Effector memory CD4-positive, alpha-beta T cell (primary cell): ENCODE data around the gene LTA4H.
A peak's percentile ranks its signal among the peaks of the same experiment; 100 is the strongest.

Source experiments
- DNase-seq, 3 donors: peaks; one replicate each; pipeline ENCODE4 v3.0.0-alpha.2; 2020
- H3K27ac ChIP-seq: 2 replicates; pipeline ENCODE4 v1.7.0; 2013; ENCODE audit warnings: mild to moderate bottlenecking, low read length, moderate library complexity; ENCODE audit not compliant: insufficient read depth, poor library complexity, severe bottlenecking
- H3K27me3 ChIP-seq: replicated peaks from 2 replicates; pipeline ENCODE4 v1.7.0; 2013; ENCODE audit warnings: mild to moderate bottlenecking, low read length; ENCODE audit not compliant: insufficient read depth, control insufficient read depth, poor library complexity, severe bottlenecking
- H3K36me3 ChIP-seq: 2 replicates; pipeline ENCODE4 v1.7.0; 2013; ENCODE audit warnings: mild to moderate bottlenecking, low read length, moderate library complexity; ENCODE audit not compliant: control insufficient read depth, insufficient read depth
- H3K4me1 ChIP-seq: 2 replicates; pipeline ENCODE4 v1.7.0; 2013; ENCODE audit warnings: low read length, mild to moderate bottlenecking; ENCODE audit not compliant: control insufficient read depth, insufficient read depth, poor library complexity, severe bottlenecking
- H3K4me3 ChIP-seq: 2 replicates; pipeline ENCODE4 v1.7.0; 2013; ENCODE audit warnings: low read length, low read depth, mild to moderate bottlenecking; ENCODE audit not compliant: insufficient read depth, poor library complexity, severe bottlenecking
- H3K9me3 ChIP-seq: 2 replicates; pipeline ENCODE4 v1.7.0; 2013; ENCODE audit warnings: mild to moderate bottlenecking, low read length, moderate library complexity; ENCODE audit not compliant: control insufficient read depth

LTA4H gene

DNA sequence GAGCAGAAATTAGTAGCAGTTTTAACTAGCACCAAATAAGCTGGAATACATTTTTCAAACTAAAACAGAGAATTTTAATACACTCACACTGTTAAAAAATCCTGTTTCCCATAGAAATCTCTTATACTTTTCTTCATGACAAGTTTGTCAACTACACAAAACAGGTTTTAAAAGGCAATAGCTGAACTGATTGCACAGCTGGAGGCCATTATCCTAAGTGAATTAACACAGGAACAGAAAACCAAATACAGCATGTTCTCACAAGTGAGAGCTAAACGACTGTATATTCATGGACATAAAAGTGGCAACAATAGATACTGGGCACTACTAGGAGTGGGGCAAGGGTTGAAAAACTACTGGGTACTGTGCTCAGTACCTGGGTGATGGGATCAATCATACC is 27.7 kb downstream of the LTA4H start:
- Histone ChIP-seq H3K4me1 (no peaks in the 10 kb centered on the region), H3K9me3 (no peaks in the 10 kb centered on the region), H3K4me3 (no peak overlapping the region), H3K27ac (no peak overlapping the region), H3K36me3 (peaks cover 68% of the 10 kb centered on the region), H3K27me3 (no peaks in the 10 kb centered on the region)
- no peak for DNase-seq

DNA sequence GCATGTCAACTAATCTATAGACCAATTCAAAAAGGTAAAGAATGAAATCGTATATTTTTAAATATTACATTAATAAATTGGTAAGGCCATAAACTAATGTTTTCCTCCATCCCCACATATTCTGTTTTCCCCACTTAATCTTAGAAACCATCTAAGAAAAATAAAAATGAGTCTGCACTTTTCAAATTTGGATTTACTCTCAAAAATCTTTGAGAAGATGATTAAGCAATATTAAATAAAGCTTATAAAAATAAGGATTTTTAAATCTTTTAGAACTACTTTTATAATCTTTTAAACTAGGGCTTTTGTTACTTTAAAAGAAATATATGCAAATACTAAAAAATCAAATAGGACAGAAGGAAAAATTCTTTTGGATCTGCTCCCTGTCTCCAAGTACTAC is 28.7 kb downstream of the LTA4H start:
- Histone ChIP-seq H3K27ac (no peak overlapping the region), H3K36me3 (peaks cover 59% of the 10 kb centered on the region), H3K9me3 (no peaks in the 10 kb centered on the region), H3K4me3 (no peak overlapping the region), H3K27me3 (no peaks in the 10 kb centered on the region), H3K4me1 (no peaks in the 10 kb centered on the region)
- DNase-seq, result no peak

DNA sequence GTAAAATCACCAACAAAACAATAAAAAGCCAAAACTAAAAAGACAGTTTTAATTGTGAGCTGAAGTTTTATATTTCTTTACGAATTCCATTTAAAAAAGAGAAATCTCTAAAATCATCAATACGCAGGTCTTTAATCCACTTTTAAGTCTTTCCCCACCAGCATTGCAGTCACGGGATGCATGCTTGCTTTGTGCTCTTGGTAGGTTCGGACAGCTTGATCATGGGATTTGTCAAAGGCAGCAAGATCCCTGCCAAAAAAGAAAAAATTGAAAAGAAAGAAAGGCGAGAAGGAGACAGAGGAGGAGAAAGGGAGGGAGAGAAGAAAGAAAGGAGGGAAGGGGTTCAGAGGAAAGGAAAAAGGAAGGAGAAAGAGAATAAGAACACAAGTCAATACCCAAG is 34.5 kb downstream of the LTA4H start:
- Histone ChIP-seq H3K36me3 (peaks cover 21% of the 10 kb centered on the region), H3K4me3 (no peak overlapping the region), H3K9me3 (no peaks in the 10 kb centered on the region), H3K4me1 (no peaks in the 10 kb centered on the region), H3K27me3 (no peaks in the 10 kb centered on the region), H3K27ac (no peak overlapping the region)
- DNase-seq, result no peak

DNA sequence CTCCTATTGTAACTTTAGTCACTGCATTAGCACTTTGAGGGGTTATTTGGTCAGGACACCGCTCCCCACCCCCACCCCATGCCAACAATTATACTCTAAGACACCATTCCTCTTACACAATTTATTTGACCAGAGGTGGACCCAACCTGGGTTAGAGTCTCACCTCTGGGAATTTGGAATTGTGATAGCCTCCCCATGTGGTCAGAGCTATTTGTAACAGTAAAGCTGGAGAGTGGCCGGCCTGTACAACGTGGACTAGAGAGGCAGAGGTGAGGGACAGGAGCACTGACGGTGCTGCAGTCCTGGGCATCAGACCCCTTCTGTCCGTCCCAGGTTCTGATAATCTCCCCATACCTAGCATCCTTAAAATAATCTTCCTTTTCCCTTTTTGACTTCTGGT is 35.9 kb downstream of the LTA4H start:
- Histone ChIP-seq H3K9me3 (no peaks in the 10 kb centered on the region), H3K27ac (no peak overlapping the region), H3K4me1 (no peaks in the 10 kb centered on the region), H3K27me3 (no peaks in the 10 kb centered on the region), H3K36me3 (peaks cover 10% of the 10 kb centered on the region), H3K4me3 (no peak overlapping the region)
- no peak for DNase-seq

DNA sequence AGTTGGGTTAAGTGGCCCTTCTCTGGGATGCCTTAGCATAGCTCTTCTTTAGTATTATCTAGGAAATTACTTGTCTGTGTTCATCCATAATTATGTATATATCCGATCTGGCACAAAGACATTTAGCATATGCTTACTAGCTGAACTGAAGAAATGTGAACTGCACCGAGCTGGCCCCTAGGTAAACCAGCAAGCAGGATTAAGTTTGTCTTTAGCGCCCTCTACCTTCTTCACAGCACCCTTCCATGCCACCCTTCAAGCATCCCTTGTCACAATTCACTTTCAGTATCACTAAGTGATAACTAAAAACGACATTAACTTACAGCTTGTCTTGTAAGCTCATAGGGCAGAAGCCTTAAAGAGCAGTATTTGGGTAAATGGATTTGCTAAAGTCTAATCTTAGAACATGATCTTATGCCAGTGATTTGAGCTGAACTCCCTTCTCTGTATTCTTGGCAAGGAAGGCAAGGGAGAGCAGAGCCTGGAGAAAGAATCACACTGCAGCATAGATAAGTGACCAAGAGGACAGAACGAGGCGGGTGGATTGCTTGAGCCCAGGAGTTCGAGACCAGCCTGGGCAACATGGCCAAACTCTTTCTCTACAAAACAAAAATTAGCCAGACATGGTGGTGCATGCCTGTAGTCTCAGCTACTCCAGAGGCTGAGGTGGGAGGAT is 36.6 kb downstream of the LTA4H start:
- Histone ChIP-seq H3K4me3 (no peak overlapping the region), H3K27me3 (no peaks in the 10 kb centered on the region), H3K9me3 (no peaks in the 10 kb centered on the region), H3K27ac (no peak overlapping the region), H3K4me1 (no peaks in the 10 kb centered on the region), H3K36me3 (peaks cover 5% of the 10 kb centered on the region)
- DNase-seq, result peak in 2 of 3 donors; percentile 8 to 23

DNA sequence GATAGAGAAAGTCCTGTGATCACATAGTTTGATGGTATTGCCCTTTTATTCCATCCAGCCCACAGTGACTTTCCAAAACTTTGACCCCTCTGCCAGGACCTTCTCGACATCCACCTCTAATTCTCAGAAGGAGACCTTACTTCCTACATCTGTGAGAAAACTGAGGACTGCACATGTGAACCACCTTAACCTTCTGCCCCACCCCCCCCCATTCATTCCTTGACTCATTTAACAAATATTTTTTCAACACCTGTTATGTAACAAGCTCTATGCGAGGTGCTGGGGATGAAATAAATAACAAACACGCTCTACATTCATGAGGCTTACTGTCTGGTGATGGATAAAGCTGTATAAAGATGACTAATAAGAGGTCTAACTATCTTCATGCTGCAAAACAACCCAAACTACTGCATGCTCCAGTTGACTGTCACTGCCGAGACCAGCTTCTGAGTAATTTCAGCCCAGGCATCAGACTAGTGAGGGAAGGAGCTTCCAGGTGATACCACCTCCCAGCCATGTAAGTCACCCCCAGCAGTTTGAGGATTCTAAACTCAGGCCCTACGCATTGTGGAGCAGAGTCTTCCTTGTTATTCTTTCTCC is 37.4 kb downstream of the LTA4H start:
- Histone ChIP-seq H3K27me3 (no peaks in the 10 kb centered on the region), H3K36me3 (peaks cover 3% of the 10 kb centered on the region), H3K9me3 (no peaks in the 10 kb centered on the region), H3K27ac (no peak overlapping the region), H3K4me1 (no peaks in the 10 kb centered on the region), H3K4me3 (no peak overlapping the region)
- DNase-seq, result no peak

DNA sequence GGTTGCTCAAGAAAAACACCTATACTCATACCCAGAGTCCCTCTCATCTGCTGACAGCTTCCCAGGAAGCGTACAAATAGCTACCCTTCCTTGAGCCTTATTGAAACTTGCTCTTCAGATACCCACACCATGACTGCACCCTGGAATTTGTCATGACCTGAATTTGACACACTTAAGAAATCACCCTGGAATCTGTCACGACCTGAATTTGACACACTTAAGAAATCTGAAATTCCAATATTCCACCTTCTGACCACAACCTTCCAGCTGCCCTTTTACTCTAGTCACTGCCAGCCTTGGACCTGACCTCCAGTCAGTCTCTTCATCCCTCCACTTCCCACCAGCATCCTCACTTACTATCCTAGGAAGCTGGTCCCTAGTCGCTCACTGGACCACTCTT is 38.1 kb downstream of the LTA4H start:
- Histone ChIP-seq H3K4me3 (no peak overlapping the region), H3K36me3 (no peaks in the 10 kb centered on the region), H3K4me1 (no peaks in the 10 kb centered on the region), H3K27ac (no peak overlapping the region), H3K9me3 (no peaks in the 10 kb centered on the region), H3K27me3 (no peaks in the 10 kb centered on the region)
- DNase-seq, result no peak

DNA sequence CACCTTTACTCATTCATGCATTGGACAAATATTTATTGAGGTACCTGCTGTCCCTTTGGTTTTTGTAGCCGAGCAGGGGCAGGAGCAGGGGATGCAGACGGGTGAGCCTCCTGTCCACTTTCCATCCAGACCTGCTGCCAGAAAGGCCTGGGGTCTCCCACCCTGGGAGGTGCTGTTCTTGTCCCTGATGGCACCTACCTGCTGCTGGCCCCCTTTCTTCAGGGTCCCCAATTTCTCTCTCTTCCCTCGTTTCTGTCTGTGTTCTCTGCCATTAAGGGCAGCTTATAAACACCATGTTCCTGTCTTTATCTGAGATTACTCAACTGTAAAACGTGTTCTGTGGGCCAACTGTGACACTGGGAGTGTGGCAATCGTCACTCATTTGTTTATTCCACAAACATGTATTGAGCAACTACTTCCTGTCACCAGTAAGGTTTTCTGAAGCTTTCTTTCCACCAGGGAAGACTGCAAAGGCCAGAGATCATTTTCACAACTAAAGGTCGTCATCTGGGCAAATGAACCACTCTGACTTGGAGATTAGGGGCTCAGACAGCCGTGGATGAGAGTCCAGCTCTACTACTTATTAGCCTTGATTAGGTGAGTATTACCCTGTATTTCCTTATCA is 39.2 kb downstream of the LTA4H start, which contains the start of gene HAL:
TSS of gene HAL (minus strand) at position 311 of the 625 bp plus-strand sequence. CDS start 434 bp downstream, outside the sequence.
- no peak within 1 kb of the TSS for H3K4me3 ChIP-seq
- H3K27me3 ChIP-seq, result no peaks in the 10 kb centered on the region
- H3K4me1 ChIP-seq, result no peaks in the 10 kb centered on the region
- DNase-seq, result no peak
- no peak within 1 kb of the TSS for H3K27ac ChIP-seq
- no peaks in the 10 kb centered on the region for H3K9me3 ChIP-seq
- no peaks in the 10 kb centered on the region for H3K36me3 ChIP-seq

DNA sequence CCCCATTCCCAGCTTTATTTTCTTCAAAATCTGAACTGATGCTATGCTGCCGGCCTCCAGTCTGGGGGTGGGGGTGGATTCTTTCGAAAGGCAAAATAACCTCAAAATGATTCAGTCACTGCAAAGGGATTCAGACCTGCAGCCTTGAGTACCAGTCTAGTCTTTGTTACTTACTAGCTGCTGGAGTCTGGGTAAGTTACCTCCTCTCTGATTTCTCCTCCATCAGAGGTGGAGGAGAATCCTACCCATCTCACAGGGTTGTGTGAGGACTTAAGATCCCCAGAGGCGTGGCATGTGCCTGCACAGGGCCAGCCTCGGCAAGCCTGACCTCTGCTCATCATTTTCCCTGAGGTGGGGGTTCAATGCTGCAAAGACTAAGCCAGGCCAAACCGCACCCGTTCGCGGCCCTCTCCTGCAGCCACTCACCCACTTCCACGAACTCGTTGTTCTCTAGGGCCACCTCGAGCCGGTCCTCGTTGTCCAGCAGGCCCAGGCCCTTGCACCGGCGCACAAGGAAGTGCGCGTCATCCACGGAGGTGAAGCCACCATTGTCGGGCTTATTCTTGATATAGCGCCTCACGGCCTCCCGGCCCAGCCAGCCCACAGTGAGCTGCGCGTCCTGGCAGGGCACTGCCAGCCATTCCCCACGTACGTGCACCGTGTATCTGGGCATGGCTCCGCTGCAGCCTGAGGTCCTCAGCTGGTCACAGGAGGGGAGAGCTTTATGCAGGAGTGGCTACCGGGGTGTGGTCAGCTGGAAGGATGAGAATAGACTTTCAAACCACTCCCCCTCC is 40.0 kb downstream of the LTA4H start:
- no peaks in the 10 kb centered on the region for H3K4me1 ChIP-seq
- H3K27ac ChIP-seq, result no peak overlapping the region
- H3K36me3 ChIP-seq, result no peaks in the 10 kb centered on the region
- no peak overlapping the region for H3K4me3 ChIP-seq
- no peaks in the 10 kb centered on the region for H3K27me3 ChIP-seq
- DNase-seq, result no peak
- no peaks in the 10 kb centered on the region for H3K9me3 ChIP-seq

DNA sequence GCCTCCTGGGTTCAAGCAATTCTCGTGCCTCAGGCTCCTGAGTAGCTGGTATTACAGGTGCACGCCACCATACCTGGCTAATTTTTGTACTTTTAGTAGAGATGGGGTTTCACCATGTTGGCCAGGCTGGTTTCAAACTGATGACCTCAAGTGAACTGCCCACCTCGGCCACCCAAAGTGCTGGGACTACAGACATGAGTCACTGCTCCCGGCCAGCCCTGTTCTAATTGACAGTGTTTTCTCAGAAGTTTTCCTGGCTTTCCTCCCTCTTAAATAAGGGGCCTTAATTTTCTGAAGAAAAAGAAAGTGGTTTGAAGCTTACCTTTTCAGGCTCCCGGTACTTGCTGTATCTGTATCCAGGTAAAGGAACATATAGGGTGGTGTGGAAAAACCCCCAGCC is 40.9 kb downstream of the LTA4H start:
- Histone ChIP-seq H3K27ac (no peak overlapping the region), H3K9me3 (no peaks in the 10 kb centered on the region), H3K4me3 (no peak overlapping the region), H3K4me1 (no peaks in the 10 kb centered on the region), H3K36me3 (no peaks in the 10 kb centered on the region), H3K27me3 (no peaks in the 10 kb centered on the region)
- no peak for DNase-seq
